HG02885 (cell line): ENCODE results near the gene RAB11FIP5.

Experiments
- ATAC-seq: cut with Tn5 transposase; IDR thresholded peaks from one replicate; pipeline ENCODE4 v1.9.1; 2021; ENCODE audit warnings: mild to moderate bottlenecking; ENCODE audit not compliant: unreplicated experiment, poor library complexity

RAB11FIP5 gene

DNA sequence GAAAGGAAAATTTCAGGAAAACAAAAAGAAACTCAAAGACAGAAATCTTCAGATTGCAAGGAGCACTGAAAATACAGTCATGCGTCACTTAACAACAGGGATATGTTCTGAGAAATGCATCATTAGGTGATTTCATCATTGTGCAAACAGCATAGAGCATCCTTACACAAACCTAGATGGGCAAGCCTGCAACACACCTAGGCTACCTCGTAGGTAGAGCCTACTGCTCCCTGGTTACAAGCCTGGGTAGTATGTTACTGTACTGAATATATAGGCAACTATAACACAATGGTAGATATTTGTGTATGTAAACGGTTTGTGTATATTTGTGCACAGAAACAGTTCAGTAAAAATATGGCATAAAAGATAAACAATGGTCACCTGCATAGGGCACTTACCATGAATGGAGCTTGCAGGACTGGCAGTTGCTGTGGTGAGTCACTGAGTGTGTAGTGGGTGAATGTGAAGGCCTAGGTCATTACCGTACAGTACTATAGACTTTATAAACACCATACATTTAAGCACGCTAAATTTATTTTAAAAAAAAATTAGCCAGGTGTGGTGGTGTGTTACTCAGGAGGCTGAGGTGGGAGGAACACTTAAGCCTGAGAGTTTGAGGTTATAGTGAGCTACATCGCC is 74.7 kb downstream of the RAB11FIP5 start:
- ATAC-seq, result no peak

DNA sequence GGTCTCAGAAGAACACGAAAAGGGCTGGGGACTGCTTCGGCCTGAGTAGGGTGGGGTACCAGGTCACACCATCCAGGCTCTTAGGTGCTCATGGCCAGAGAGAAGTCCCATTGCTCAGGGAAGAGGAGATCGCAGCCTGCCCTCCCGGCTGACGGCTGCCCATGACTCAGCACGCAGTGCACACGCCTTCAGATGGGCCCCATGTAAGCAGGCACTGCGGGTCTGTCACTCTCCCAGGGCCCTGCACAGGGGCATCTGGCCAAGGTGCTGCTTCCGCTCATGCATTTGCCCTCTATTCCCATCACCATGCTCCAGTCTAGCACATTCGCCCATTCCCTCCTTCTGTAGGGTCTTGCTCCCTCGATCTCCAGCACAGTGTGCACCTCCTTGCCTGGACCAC is 76.0 kb downstream of the RAB11FIP5 start:
- ATAC-seq, result no peak

DNA sequence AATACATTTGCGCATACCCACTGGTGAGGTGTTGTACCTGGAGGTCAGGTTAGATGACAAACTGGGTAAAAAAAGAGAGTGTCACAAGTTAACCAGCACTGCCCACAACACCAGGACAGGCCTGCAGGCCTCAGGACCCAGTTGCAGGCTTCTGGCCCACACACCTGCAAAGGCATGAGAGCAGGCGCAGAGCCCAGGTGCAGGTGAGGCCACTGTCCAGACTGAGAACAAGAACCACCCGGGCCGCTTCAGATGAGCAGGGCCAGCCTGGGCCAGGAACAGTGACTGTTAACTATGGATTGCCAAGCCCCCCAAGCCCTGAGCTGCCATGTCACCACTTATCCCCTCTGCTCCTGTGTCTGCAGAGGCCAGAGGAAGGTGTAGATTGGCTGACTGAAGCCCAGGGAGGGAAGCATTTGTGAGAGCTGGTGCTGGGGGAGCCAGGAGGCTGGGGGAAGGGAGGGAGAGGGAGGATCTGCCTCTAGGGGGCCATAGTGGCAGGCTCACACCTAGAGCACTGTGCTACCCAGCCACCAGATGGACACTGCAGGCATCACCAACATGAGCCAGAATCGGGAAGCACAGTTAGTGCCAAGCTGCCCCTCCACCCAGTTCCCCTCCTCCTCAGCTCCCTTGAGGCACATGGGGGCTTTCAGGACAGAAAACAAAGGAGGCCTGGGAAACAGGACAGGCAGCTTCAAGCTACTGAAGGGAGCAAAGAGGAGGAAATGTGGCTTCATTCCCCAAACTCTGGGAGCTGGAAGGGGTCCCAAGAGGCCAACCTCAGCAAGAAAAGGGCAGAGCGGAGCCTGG is 76.6 kb downstream of the RAB11FIP5 start:
- ATAC-seq, result no peak

DNA sequence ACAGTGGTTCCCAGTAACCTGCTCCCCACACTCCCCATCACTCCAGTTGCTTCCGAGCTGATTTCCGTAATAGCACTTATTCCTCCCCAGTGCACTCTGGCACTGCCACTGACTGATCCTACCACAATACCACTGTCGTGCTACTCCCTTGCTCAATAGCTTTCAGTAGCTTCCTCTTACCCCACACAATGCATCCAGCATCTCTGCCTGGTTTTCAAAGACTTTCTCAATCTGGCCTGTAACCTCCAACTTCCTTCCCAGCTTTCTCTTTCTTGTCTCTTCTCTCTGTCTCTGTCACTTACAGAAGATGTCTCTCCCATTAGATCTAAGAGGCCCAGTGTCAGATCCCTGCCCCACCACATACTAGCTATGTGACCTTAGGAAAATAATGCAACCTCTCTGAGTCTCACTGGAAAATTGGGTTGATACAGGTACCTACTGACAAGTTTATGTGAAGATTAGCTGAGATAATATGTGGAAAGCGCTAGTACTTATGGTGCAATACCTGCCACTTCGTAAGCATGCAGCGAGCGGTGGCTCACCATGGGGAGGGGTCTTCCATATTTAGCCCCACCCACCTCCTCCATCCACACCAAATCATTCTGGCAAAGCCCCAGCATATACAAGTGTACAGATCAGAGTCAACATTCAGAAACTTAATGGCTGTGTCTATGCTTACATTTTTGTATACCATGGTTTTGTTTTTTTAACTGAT is 77.9 kb downstream of the RAB11FIP5 start:
- ATAC-seq, result no peak

DNA sequence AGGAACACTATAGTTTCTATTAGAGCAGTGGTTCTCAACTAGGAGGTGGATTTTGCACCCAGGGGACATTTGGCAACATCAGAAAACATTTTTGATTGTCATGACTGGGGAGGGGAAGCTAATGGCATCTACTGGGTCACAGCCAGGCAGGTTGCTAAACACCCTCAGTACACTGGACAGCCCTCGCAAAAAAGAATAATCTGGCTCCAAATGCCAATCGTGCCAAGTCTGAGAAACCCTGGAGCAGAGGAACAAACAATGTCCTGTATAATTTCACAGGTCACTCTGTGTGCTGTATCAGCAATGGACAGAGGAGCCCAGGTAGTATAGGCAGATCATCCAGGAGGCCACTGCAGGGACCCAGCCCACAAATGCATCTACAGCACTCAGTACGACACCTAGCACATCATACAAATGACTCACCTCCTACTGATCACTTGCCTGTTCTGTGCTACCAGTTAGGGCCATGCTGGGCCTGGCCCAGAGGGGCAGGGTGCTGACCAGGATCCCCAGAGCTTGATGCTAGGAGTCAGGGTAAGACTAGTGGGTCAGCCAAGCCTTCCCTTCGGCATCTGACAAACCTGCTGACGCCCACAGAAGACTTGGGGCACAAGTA is 78.9 kb downstream of the RAB11FIP5 start:
- ATAC-seq, result no peak

DNA sequence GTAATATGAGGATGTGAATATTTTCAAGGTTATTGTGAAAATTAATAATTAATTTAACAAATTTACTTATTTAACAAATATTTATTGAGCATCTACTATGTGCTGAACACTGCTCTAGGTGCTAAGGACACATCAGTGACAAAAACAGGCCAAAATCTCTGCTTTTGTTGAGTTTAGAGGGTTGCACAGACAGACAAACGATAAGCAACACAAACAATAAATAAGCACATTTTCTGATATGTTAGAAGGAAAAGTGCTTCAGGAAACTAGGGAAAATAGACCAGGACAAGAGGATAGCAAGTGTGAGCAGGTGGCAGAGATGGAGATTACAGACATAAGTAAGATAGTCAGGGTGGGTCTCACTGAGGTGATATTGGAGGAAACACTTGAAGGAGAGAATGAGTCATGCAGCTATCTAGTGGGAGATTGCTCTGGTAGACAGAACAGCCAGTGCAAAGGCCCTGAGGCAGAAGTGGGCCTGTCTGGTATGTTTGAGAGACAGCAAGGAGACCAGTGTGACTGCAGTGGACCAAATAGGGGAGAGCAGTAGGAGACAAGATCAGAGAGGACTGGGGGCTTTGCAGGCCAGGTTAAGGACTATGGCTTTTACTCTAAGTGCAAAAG is 79.5 kb downstream of the RAB11FIP5 start:
- ATAC-seq, result no peak

DNA sequence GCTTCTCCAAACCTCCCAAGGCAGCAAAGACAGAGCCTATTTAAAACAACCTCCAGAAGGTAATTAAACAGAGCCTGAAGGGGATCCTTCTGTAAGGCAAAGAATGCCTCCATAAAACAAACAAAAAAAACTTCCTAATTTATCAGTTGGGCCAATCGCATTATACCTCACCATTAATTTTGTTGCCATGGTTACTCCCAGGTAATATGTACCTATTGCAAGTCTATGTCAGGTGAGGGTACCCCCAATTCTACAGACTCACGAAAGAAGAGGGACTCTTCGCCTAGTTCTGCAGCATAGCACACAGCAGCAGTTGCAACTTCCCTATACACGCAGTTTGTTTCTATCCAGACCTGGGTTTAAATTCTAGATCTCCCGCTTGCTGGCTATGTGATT is 80.0 kb downstream of the RAB11FIP5 start:
- no peak for ATAC-seq

DNA sequence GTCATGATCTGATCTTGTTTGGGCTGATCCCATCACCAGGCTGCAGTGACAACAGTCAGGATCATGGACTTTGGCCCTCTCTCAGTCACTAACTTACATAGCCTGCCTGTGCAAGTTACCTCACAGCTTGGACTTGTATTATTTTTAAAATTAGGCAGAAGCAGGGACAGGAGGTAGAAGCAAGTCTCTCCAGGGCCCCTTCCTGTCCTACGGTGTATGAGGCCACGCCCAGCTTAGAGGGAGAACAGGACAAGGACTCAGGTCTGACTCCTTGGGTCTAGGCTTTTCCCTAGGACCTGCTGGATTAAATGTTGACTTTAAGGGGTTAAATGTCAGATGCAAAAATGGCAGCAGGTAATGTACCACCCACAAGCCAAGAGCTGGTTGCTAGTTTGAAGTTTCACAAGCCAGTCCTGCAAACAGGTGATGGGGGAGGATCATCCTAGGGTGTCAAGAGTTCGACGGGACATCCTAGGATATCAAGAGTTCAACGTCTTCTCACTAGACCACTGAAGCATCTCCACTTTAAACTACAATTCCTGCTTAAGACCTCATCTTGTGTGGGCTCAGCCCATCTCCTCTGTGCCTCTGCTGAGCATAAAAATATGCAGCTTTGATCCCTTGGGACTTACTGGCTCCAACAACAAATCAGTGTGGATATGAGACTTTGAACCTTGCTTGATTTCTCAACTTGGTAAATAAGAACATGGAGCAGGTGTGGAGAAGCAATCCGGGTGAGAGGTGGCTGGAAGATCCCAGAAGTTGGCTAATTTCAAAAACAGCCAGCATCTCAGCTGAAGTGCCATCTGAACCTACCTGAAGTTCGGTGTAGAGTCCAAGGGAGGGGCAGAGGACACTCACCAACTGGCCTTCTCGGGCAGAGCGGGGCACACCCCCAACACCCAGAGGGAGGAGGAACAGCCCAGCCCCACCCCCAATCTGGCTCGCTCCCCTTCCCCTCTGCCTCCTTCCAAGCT is 80.7 kb downstream of the RAB11FIP5 start:
- no peak for ATAC-seq

DNA sequence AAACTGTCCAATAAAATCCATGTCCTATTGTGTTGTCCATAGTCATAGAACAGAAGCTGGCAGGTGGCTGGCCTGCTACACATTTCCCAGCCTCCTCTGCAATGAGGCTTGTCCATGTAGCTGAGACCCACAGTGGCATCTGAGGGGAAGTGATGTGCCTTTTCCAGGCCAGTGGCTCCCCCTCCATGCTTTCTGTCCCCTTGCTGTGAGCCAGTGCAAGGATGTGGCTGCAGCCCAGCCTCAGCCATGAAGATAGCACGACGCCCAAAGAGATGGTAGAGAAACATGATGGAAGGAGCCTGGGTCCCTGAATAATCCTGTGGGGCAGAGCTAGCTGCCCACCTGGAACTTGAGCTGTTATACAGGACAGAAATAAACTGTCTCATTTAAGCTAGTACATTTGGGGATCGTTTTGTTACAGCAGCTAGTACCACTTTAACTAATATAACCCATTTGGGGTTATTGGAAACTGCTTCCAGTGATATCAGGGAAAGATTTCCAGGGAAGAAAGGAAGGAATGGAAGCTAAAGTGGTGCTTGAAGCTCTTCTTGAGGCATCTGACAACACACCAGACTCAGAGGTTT is 81.6 kb downstream of the RAB11FIP5 start:
- ATAC-seq, result no peak

DNA sequence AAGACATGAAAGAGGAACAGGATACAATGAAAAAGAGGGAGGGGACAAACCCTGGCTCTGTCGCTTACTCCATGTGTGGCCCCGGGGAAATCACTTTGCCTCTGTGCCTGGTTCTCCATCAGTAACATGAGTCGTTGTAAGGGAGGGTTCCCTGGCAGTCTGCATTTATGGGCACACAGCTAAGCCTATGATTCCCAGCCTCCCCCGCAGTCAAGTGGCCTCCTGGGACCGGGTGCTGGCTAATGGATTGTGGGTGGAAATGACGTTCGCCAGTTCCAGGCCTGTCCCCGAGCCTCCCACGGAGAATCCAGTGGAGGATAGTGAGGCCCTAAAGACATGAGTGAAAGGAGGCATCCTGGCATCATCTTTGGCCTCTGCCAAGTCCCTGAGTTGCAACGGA is 83.9 kb downstream of the RAB11FIP5 start:
- ATAC-seq, result no peak

DNA sequence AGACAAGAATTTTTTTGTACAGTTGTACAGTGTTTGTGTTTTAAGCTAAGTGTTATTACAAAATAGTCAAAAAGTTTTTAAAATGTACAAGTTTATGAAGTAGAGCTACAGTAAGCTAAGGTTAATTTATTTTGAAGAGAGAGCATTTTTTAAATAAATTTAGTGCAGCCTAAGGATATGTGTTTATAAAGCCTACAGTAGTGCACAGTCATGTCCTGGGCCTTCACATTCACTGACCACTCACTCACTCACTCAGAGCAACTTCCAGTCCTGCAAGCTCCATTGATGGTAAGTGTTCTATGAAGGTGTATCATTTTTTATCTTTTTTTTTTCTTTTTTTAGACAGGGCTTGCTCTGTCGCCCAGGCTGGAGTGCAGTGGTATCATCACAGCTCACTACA is 85.4 kb downstream of the RAB11FIP5 start:
- ATAC-seq, result no peak

DNA sequence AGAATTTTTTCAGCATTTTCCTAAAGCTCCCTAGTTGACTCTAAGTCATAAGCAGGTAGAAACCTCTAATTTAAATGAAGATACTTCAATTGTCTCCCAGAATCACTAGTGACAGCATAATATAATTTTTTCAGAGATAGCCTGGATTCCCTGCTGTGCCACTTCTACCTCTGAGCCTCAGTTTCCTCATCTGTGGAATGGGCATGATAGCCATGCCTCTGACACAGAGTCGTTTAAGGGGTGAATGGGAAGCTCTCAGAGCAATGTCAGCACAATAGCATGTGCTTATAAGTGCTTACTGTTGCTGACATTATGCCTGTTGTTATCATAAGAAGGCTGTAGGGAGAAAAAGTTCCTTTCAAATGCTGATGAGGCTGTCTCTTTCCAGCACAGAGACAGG is 89.3 kb downstream of the RAB11FIP5 start:
- ATAC-seq, result no peak
